GM13976 (cell line): Measurements from ENCODE around the gene SPOCK1.

ENCODE experiments used
- DNase-seq: peaks from one replicate; pipeline ENCODE4 v3.0.0; 2012; ENCODE audit warnings: low spot score
- in situ Hi-C: fragments of 300-500 bp; cut with MboI; formaldehyde crosslinking; loops from one replicate; pipeline ENCODE4 v1.12.0; 2022; ENCODE audit warnings: low sequenced_read_pairs, mixed read lengths, inconsistent platforms; ENCODE audit not compliant: unreplicated experiment
- TF ChIP-seq, protein P1 (sequence below): IDR thresholded peaks from 2 replicates; pipeline ENCODE4 v1.5.1; 2012; ENCODE audit warnings: borderline replicate concordance, mild to moderate bottlenecking; ENCODE audit not compliant: insufficient read depth; ENCODE audit errors: extremely low read depth, missing control alignments, control extremely low read depth

The SPOCK1 gene

DNA sequence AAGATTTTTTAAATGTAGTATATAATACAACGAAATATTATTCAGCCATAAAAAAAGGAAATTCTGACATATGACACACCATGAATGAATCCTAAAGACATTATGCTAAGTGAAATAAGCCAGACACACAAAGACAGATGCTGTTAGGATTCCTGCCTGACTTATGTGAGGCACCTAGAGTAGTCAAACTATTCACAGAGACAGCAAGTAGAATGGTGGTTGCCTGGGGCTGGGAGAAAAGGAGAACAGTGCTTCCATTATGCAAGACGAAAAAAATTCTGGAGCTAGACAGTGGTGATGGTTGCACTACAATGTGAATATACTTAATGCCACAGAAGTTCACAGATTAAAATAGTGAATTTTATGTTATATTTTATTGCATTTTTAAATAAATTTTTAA lies 66.8 kb downstream of the SPOCK1 start:
- in situ Hi-C loops, result no loop called here
- no peak for DNase-seq
- TF ChIP-seq, protein P1, sequence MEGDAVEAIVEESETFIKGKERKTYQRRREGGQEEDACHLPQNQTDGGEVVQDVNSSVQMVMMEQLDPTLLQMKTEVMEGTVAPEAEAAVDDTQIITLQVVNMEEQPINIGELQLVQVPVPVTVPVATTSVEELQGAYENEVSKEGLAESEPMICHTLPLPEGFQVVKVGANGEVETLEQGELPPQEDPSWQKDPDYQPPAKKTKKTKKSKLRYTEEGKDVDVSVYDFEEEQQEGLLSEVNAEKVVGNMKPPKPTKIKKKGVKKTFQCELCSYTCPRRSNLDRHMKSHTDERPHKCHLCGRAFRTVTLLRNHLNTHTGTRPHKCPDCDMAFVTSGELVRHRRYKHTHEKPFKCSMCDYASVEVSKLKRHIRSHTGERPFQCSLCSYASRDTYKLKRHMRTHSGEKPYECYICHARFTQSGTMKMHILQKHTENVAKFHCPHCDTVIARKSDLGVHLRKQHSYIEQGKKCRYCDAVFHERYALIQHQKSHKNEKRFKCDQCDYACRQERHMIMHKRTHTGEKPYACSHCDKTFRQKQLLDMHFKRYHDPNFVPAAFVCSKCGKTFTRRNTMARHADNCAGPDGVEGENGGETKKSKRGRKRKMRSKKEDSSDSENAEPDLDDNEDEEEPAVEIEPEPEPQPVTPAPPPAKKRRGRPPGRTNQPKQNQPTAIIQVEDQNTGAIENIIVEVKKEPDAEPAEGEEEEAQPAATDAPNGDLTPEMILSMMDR, result no peak

GRCh38 chr5:137431051-137431450 lies 68.1 kb downstream of the SPOCK1 start:
- TF ChIP-seq, protein P1, result no peak
- in situ Hi-C loops, result no loop called here
- no peak for DNase-seq

DNA sequence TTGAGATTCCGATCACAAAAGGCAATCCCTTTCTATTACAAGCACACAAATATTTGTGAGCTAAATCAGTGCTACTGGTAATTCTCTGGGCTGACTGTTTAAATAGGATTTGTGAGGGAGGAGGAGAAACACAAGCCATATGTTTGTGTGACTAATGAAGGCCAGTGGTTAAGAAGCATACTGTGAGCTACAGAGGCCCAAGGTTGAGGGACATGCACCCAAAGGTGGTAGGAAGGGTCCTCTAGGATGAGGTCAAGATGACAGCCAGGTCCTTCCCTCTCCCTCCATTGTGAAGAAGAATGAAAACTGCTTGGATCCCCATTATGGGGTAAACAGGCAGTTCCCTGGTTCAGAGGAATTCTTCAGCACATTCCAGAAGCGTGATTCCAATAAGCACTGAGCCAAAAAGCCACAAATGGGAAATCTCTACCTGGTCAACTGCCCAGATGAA lies 83.9 kb downstream of the SPOCK1 start:
- in situ Hi-C loops, result no loop called here
- TF ChIP-seq, protein P1, result no peak
- DNase-seq, result no peak

DNA sequence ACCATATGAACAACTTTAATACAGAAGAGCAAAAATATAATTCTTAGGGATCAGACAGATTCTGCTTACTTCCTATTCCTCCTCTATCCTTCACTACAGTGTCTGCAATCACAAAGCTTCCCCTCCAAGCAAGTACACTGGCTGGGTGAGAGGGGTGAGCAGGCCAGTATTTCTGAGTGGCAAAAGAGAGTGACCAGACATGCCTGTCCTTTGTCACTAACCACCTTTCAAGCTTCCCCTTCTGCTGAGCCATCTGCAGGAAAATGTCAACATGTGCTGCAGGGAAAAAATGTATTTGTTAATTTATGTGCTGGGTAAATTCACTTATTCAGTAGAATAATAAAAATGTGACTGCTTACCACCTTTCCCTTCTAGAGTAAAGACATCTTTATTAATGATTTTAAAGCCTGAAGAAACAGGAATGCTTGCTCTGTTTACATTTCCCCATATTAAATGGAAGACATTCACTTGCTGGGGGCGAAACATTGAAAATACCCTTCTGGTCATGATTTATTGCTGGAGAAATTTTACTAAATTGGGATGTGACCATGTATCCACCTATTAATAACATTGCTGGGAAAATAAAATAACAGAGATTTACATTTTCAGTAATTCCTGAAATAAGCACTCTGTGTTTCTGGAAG lies 84.9 kb downstream of the SPOCK1 start:
- in situ Hi-C loops, result no loop called here

GRCh38 chr5:137412136-137412535 lies 87.0 kb downstream of the SPOCK1 start:
- DNase-seq, result no peak
- TF ChIP-seq, protein P1, result no peak
- in situ Hi-C loops, result no loop called here

More for the DNA sequence above, 84.9 kb downstream of the SPOCK1 start:
- TF ChIP-seq, protein P1, result no peak
- no peak for DNase-seq

DNA sequence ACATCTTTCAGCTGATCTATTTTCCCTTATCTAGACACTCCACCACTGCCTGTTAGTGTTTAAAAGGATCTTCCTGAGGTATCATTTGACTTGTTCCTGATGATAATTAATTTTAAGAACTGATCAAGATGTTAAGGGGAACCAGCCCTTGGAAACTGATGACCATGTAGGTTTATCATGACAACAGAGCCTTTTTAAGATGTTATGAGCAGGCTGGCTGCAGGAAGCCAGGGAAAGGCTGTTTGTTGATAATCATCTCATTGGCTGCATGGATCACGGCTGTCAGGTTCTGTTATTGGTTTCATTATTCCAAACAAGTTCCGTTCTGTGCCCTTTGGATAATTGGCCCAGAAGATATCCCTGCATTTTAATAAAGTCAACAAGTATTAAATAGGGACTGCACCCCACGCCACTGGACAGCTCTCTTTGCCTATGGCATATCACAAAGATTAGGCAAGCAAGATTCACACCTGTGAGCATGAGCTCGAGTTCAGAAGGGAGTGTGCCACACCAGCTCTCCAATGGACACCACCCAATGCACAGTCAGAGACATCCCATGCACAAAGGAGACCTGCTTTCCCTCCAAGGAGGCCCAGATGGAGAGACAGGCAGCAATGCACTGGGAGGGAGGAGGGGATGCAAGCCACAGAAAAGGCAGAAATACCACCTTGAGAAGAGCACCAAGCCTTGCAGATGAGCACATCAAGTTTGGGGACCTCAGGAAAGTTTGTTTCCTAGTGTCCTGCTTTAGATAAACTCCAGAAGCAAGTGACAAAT lies 88.7 kb downstream of the SPOCK1 start:
- TF ChIP-seq, protein P1, result no peak
- in situ Hi-C loops, result no loop called here
- no peak for DNase-seq
